HTERT RPE-1 (cell line): Measurements from ENCODE around the gene TMEM8B.
"Not testable (repeated sequence)": the region's sequence is repeated elsewhere in the genome, so short reads cannot be mapped to it uniquely, and the experiment has no call there.

ENCODE experiments used
- in situ Hi-C: fragments of 300-500 bp; cut with MboI; formaldehyde crosslinking; loops from 4 replicates; pipeline ENCODE4 v1.14.3; 2020; ENCODE audit warnings: low sequenced_read_pairs

The TMEM8B gene

DNA sequence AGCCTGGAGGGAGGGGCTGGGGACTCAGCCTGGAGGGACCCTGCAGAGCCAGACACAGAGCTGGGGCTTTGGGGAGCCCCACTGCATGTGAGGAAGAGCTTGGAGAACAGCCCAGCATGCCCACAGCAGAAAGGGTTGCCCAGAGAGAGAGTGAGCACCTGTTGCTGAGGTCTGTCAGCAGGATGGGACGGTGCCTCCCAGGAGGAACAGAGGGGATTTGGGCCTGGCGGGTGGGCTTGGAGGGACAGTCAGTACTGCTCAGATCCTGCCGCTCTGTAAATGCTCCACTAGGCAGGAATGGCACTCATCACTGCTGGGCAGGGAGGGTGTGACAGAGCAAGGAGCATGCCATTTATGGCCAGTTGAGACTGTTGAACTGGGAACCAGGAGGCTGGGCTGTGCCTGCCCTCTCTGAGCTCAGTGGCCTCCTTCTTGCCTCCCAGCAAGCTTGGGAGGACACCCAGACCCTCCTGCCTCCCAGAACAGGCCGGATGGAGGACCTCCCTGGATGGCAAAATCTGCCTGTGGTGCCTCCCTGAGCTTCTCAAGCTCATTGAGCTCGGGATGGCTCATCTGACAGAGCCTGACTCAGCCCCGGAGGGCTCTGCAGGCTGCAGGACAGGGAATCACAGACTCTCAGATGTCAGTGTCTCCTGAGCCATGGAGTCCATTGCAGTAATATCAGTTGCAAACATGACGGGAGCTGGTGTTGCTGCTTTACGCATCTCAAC lies 76.2 kb downstream of the TMEM8B start:
- in situ Hi-C loops: no loop called here

DNA sequence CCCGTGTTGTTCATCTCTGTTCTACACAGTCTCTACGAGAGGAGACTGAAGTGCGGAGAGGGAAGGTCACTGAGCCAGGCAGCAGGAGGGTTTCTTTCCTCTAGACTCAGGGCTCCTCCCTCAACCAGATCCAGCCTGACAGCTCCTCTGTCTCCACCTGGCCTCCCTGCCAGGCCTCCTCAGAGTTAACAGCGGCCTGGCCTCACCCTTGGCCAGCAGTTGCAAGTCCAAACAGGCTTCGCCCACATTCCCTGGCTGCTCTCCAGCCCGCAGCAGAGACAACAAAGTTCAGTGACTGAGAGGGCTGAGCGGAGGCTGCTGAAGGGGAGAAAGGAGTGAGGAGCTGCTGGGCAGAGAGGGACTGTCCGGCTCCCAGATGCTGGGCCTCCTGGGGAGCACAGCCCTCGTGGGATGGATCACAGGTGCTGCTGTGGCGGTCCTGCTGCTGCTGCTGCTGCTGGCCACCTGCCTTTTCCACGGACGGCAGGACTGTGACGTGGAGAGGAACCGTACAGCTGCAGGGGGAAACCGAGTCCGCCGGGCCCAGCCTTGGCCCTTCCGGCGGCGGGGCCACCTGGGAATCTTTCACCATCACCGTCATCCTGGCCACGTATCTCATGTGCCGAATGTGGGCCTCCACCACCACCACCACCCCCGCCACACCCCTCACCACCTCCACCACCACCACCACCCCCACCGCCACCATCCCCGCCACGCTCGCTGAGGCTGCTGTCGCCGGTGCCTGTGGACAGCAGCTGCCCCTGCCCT lies 77.1 kb downstream of the TMEM8B start, which contains the start of gene HRCT1:
TSS of gene HRCT1 (plus strand) at position 291 of the 768 bp plus-strand sequence. CDS start at position 377, 86 bp downstream.
- in situ Hi-C loops: no loop called here

DNA sequence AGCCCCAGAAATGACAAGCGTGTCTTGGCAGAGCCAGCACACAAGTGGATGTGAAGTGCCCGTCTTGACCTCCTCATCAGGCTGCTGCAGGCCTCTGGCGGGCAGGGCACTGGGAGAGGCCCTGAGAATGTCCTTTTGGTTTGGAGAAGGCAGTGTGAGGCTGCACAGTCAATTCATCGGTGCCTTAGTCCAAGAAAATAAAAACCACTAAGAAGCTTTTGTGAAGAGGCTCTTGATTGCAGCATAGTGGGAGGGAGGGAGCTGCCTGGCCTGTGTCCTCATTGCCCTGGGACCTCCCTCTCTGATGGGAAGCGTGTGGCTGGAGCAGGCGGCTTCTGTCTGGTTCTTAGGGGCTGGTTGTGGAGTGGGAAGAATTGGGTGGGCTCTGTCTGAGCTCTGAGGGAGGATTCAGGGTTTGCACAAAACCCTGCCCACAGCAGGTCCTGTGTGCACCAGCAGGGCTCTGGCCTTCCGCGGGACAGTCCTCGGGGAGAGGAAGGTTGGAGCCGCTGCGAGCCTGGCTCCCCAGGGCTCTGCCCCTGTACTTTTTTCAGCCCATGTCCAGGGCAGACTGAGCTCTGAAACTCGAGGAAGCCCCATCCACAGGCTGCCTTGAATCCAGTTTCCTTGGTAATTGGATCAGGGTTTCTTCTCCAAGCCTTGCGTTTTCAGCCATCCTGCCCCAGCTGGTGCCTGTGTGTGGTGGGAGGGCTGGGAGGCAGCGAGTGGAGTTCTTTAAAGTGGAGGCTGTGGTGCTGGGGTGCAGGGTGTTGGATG lies 78.1 kb downstream of the TMEM8B start:
- in situ Hi-C loops: no loop called here

DNA sequence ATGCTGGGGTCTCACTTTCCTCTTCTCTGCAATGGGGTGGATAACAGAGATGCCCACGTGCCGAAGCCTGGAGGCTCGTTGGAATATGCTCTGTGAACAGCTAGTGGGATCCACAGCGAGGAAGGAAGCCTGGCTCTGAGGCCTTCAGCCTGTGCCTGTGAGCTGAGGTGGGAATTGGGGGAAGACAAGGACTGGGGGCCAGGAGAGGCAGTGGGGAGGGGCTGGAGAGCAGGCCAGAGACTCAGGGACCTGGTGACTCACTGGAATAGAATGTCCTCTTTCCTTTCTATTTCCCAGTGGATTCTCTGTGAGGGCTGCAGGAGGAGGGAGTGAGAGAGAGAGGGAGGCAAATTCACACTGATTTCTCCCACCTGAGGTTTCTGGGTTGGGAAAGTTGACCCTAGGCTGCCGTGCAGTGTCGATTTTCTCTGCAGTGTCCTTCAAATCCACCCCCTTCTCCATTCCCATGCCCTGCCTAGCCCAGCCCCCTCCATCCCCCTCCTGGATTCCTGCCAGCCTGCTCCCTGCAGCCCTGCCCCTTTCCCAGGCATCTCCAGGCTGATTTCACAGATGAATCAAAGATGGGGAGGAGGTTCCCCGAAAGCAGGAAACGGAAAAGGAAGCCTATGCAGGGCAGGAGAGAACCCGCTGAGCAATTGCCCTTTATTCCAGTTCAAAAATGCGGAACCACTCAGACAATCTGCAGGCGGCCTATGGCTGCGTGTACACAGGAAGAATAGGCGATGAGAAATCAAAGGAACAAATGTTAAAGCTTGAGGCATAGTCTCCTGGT lies 78.9 kb downstream of the TMEM8B start:
- in situ Hi-C loops: no loop called here

DNA sequence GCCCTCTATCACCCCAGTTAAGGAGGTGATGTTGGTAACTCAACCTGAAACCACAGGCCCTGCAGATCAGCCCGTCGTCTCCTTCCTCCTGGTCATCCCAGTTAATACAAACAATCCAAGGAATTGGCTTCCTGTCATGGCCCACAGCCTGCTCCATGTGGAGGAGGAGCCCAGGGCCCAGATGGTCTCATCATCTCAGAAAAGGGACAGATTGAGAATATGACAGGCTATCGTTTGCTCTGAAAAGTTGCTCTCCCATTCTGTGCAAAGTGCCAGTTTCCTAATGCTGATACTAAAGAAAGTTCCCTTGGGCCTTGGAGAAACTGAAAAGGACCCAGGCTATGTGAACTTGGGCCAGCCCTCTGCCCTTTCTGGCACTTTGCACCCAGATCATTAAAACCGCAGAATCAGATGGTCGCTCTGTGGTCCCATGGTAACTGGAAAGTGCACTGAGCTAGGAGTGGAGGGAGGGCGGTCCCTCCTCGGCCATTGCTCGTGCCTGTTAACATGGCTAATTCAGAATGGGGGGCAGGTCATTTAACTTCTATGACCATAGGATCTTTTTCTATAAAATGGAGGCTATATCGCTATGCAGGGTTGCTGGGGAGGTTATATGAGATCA lies 79.6 kb downstream of the TMEM8B start:
- in situ Hi-C loops: no loop called here

DNA sequence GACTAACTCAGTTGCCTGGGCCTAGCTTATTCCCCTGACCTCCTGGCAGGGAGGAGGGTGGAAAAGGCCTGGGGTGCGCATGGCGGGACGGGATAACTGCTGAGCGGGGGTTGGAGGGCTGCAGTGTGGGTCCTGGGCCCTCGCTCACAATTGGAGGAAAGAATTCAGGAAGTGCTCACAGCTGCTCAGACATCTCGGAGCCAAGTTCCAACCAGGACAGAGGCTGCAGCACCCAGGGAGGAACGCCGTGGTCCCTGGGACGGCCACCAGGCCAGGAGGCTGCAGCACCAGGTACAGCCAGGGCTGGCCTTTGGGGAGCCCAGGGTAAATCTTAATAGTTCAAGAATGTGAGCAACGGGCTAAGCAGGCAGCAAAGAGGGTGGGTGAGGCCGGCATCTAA lies 80.2 kb downstream of the TMEM8B start, which contains the start of gene SPAAR:
TSS of gene SPAAR (plus strand) at position 217 of the 400 bp plus-strand sequence. CDS start 974 bp downstream, outside the sequence.
- in situ Hi-C loops: no loop called here

DNA sequence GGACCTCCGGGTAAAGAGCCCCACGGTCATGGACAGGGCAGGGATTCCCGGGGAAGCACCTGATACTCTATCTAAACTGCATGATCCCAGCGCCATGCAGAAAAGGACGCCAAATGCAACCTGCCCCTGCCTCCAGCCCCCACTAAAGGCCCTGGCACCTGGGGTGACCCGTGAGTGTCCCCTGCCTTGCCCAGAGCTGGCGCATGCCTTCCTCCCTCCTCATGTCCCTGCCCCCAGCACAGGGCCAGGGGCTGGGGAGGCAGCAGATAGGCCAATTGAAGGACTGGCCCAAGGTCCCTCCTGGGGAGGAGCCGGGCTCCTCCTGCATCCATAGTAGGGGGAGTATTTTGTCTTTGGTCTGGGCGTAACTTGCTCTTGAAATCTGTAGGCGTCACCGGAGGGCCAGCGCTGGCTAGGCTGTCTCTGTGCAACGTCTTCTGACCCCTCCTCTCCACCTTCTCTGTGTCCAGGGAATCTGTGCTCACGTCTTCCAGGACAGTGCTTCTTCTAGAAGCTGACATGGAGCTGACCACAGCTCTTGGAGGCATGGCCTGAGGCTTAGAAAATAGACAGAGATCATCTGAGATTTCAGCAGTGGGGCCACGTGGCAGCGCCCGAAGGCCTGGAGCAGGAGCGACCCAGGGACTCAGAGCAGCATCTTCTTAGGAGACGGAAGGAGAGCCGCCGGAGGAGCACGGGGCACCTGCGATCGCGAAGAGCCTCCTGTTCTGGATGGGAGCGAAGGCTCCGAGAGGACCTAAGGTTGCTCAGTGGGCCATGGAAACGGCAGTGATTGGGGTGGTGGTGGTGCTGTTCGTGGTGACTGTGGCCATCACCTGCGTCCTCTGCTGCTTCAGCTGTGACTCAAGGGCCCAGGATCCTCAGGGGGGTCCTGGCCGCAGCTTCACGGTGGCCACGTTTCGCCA lies 80.9 kb downstream of the TMEM8B start:
- in situ Hi-C loops: no loop called here

DNA sequence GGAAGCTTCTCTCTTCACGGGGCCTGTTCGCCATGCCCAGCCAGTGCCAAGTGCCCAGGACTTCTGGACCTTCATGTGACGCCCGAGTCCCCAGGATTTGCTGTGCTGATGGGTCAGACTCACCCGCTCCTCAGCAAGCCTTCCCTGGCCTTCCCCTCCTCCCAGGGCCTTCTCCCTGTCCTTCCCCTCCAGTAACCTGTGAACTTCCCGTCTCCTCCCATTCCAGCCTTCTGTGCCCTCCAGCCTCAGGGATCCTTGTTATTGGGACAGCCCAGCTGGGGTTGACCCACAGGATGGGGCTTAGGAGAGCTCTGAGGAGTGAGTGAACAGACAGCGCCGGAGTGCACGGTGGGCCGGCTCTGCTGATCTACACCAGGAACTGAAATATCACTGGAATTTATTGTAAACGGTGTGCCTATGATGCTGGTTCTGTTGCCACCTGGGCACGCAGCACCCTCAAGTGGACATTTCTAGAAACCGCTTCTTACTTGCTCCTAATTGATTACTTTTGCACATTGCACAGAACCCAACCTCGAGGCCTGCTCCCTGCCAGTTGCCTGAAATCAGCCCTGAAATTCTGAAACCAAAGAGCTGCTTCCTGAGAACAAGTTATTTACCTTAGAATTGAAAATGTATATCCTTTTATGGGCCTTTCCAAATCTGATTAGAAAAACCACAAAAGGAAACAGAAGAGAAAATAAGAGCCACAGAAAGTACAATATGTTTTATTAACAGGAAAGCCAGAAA lies 81.8 kb downstream of the TMEM8B start:
- in situ Hi-C loops: no loop called here

DNA sequence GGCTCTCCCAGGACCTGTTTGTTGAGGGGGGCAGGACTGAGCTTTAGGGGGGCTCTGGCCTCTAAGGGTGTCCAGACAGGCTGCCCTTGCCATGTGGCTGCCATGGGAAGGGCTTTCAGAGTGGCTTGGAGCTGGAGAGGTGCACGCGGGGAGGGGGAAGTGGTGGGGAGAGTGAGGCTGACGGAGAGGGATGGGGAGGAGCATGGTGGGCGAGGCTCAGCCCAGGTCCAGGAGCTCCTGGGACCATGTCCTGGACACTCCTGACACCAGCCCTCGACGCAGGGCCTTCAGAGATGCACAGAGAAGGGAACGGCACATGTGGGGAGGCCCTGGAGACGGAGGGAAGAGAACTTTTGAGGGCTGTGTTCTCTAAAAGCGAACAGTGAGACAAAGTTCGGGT lies 82.7 kb downstream of the TMEM8B start:
- in situ Hi-C loops: no loop called here

DNA sequence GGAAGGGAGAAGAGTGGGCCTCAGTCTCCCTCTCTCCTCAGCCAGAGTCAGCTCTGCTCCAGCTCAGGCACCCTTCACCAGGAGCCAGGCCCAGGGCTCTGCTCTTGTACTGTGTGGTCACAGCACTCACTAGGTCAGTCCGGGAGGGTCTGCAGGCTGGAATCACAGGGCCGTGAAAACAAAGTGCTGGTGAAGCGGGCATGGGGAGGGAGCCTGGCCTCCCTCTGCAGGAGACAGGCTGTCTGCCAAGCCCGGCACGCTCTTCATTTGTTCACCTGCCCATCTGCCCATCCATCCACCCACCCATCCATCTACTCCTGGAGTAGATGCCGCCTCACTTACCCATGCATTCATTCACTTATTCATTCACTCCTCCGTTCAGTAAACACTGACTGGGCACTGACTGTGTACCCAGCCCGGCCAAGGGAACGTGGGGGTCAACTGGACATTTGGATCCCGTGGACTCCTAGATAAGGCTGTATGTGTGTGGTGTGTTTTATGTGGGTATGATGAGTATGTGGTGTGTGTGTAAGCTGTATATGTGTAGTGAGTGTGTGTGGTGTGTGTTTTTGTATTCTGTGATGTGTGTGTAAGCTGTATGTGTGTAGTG lies 83.9 kb downstream of the TMEM8B start:
- in situ Hi-C loops: no loop called here

DNA sequence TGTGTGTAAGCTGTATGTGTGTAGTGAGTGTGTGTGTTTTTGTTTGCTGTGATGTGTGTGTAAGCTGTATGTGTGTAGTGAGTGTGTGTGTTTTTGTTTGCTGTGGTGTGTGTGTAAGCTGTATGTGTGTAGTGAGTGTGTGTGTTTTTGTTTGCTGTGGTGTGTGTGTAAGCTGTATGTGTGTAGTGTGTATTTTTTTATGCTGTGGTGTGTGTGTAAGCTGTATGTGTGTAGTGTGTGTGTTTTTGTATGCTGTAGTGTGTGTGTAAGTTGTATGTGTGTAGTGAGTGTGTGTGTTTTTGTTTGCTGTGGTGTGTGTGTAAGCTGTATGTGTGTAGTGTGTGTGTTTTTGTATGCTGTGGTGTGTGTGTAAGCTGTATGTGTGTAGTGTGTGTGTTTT lies 84.4 kb downstream of the TMEM8B start:
- in situ Hi-C loops: not testable (repeated sequence)

DNA sequence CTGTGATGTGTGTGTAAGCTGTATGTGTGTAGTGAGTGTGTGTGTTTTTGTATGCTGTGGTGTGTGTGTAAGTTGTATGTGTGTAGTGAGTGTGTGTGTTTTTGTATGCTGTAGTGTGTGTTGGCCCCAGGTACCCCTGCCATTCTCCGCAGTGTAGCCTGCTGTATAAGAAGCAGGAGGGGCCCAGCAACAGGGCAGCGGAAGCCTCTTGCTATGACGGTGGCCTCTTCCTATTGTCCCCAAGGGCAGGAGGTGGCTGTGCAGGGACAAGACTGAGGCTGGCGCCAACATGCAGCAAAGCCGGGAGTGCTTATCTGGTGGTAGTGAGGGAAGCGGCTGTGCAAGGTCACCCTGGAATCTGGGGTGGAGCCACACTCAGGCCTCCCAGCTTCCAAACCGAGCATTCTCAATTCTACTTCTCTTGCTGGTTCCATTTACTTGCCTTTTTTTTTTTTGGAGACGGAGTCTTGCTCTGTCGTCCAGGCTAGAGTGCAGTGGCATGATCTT lies 85.3 kb downstream of the TMEM8B start:
- in situ Hi-C loops: no loop called here
